Measurements from ENCODE around the gene RIPK1. TPM values are rescaled to one million over a fixed set of nuclear protein-coding genes. Genes with fewer than 3 reads are reported as not detected.
"Not testable (repeated sequence)": the region's sequence is repeated elsewhere in the genome, so short reads cannot be mapped to it uniquely, and the experiment has no call there.

RIPK1 gene
- total RNA-seq, 4 donors from 2014 or later = 26.2 to 33.5 (median 29.0) TPM

GRCh38 chr6:3147914-3148757, 79.8 kb downstream of the RIPK1 start:
- no peak for DNase-seq
- Histone ChIP-seq H3K27ac (no peak overlapping the region), H3K9me3 (no peaks in the 10 kb centered on the region), H3K27me3 (no peaks in the 10 kb centered on the region), H3K4me3 (replicated peaks in 1 of 3) (no peak overlapping the region), H3K4me1 (no peaks in the 10 kb centered on the region), H3K36me3 (no peaks in the 10 kb centered on the region)
- TF ChIP-seq POLR2A (IDR thresholded peaks at IDR 0.05) (no peak), CTCF (IDR thresholded peaks at IDR 0.05) (no peak)
- intact Hi-C loops (cut with DNase I) = no loop called here
- WGBS, 2 donors = 86 to 94% methylated on average over 5 to 6 of the region's 6 CpGs

- Histone ChIP-seq H3K36me3 (no peaks in the 10 kb centered on the region), H3K27ac (no peak overlapping the region), H3K4me1 (peaks cover 0 to 8% of the 10 kb centered on the region in 2 donors), H3K27me3 (no peaks in the 10 kb centered on the region), H3K9me3 (no peaks in the 10 kb centered on the region), H3K4me3 (replicated peaks in 1 of 3) (no peak overlapping the region)
- 88 to 92% methylated on average over 5 of the region's 5 CpGs for WGBS, 2 donors
- DNase-seq = no peak
- TF ChIP-seq CTCF (IDR thresholded peaks at IDR 0.05) (no peak), POLR2A (IDR thresholded peaks at IDR 0.05) (no peak)
- intact Hi-C loops (cut with DNase I) = no loop called here
These were observed 83.4 kb downstream of the RIPK1 start for GRCh38 chr6:3151691-3152090.

DNA sequence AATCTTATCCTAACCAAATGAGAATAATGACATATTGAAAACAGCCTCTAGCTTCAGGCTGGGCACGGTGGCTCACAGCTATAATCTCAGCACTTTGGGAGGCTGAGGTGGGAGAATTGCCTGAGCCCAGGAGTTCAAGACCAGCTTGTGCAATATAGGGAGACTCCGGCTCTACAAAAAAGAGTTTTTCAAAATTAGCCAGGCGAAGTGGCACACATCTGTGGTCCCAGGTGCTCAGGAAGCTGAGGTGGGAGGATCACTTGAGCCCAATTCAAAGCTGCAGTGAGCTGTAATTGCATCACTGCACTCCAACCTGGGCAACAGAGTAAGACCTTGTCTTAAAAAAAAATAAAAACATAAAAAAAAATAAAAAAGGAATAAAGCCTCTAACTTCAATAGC, 84.4 kb downstream of the RIPK1 start:
- no peak overlapping the region for H3K27ac ChIP-seq
- intact Hi-C loops (cut with DNase I) = no loop called here
- no peaks in the 10 kb centered on the region for H3K36me3 ChIP-seq
- no peak overlapping the region for H3K4me3 ChIP-seq (replicated peaks in 1 of 3)
- H3K27me3 ChIP-seq = no peaks in the 10 kb centered on the region
- H3K4me1 ChIP-seq = peaks cover 0 to 8% of the 10 kb centered on the region in 2 donors
- DNase-seq = no peak
- H3K9me3 ChIP-seq = no peaks in the 10 kb centered on the region
- WGBS, 2 donors = 88 to 92% methylated on average over 3 of the region's 3 CpGs
- TF ChIP-seq CTCF (IDR thresholded peaks at IDR 0.05) (no peak), POLR2A (IDR thresholded peaks at IDR 0.05) (no peak)

GRCh38 chr6:3155416-3155815, 87.1 kb downstream of the RIPK1 start:
- H3K27me3 ChIP-seq; H3K36me3 ChIP-seq; H3K27ac ChIP-seq; intact Hi-C loops (cut with DNase I); H3K4me3 ChIP-seq (replicated peaks in 1 of 3); H3K9me3 ChIP-seq; H3K4me1 ChIP-seq: not testable (repeated sequence)
- WGBS, 2 donors = 47 to 68% methylated on average over 4 to 6 of the region's 6 CpGs
- DNase-seq = peak; percentile 69 to 78

DNA sequence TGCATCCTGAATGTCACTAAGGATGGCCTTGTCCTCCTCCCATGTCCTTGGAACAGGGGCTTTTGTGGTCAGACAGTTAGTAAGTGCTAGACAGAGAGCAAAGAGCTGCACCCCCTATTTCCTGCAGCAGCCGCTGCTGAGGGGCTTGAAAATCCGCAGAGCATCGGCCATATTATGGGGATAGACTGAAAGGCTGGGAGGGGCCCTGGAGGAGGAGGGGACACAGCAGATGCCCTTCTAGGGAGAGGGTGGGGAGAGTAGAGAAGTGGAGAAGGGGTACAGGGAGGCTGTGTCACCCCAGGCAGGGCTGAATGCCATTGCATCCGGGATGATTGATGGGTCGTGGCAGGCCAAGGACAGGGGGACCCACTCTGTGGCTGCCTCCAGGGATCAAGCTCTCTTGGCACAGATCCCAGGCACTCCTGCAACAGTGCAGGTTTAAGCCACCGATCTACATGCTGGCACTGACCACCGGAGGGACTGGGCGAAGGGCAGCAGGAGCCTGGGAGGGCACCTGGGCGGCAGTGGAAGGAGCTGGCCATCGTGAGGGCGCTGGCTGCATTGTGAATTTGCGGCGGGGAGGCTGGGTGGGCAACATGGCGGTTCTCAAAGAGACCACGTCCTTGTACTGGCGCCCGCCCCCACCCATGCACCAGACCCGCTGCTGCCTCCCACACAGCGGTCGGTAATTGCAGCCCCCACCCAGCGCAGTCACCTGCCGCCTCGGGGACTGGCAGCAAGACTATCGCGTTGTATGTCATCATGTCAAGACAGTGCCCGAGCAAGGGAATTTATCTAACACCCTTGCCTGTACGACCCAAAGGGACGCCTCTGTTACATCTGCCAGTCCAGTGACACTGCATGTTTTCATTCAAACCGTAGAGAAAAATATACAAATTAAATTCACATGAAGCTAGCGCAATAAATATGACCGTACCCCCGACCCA, 88.2 kb downstream of the RIPK1 start:
- 15 to 18% methylated on average over 22 to 23 of the region's 32 CpGs for WGBS, 2 donors
- H3K4me1 ChIP-seq; H3K36me3 ChIP-seq; intact Hi-C loops (cut with DNase I); H3K27me3 ChIP-seq; H3K9me3 ChIP-seq: not testable (repeated sequence)
- H3K27ac ChIP-seq = peak overlapping the region in 1 of 3 donors; percentile 95
- peak overlapping the region; percentile 89 to 96 (median 91) for H3K4me3 ChIP-seq (replicated peaks in 1 of 3)
- peak; percentile 13 to 24 for DNase-seq

Data from thyroid gland (tissue), 4 donors.